GM12892 (cell line): Measurements from ENCODE around the gene SDK2.

Experiments
- DNase-seq: peaks from one replicate; pipeline ENCODE4 v3.0.0; 2011; ENCODE audit not compliant: insufficient read length
- FAIRE-seq: peaks from 2 replicates; lab custom pipeline; 2011; peaks lifted over from hg19 to GRCh38; lab: Jason Lieb, UNC
- POLR2A ChIP-seq: IDR thresholded peaks from 2 replicates; pipeline ENCODE4 v1.6.1; 2011; ENCODE audit warnings: low read depth, low read length, control low read depth
- POLR2AphosphoS5 ChIP-seq: IDR thresholded peaks from 2 replicates; pipeline ENCODE4 v1.6.1; 2011; ENCODE audit warnings: low read depth, low read length, control low read depth
- TAF1 ChIP-seq: IDR thresholded peaks from 2 replicates; pipeline ENCODE4 v1.6.1; 2011; ENCODE audit warnings: low read depth, mild to moderate bottlenecking, control low read depth, low read length, borderline replicate concordance

The SDK2 gene

DNA sequence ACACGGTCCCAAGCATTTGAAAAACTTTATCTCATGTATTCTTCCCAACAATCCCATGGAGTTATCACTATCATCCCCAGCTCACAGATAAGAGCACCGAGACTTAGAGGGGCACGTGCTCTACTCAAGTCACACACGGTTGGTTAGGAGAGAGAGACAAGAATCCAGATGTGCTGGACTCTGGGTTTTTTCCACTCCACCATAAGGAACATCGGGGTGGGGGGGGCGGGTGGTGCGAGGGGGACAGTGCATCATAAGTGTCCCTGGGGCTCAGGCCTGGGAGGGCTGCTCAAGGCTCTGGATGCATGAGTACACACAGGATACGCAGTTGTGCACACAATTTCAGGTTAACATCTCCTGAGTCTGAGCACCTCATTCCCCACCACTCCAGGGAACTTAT is 339.8 kb downstream of the SDK2 start:
- no peak for FAIRE-seq
- TF ChIP-seq POLR2AphosphoS5, result no peak
- no peak for TF ChIP-seq POLR2A
- no peak for TF ChIP-seq TAF1
- no peak for DNase-seq

- no peak for FAIRE-seq
- no peak for DNase-seq
- TF ChIP-seq TAF1 (no peak), POLR2A (no peak), POLR2AphosphoS5 (no peak)
Measured at GRCh38 chr17:73302189-73302588, 342.1 kb downstream of the SDK2 start.

DNA sequence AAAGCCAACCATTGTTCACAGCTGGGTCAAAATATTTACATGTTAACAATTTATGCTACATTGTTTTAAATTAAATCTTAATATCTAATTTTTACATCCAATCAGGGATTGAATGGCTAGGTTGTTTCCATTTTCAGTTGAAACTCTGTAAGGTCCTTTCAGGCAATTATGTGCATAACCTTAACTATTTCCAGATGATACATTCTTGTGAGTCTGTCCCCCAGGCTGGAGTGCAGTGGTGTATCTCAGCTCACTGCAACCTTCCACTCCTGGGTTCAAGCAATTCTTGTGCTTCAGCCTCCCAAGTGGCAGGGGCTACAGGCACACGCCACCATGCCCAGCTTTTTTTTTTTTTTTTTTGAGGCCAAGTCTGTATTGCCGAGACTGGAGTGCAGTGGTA is 342.9 kb downstream of the SDK2 start:
- FAIRE-seq, result no peak

GRCh38 chr17:73300392-73300791 is 343.9 kb downstream of the SDK2 start:
- no peak for TF ChIP-seq POLR2AphosphoS5
- no peak for TF ChIP-seq TAF1
- no peak for TF ChIP-seq POLR2A
- no peak for DNase-seq
- FAIRE-seq, result no peak

More for the DNA sequence above, 342.9 kb downstream of the SDK2 start:
- TF ChIP-seq TAF1, result no peak
- no peak for TF ChIP-seq POLR2A
- no peak for TF ChIP-seq POLR2AphosphoS5
- DNase-seq, result no peak

- no peak for FAIRE-seq
- TF ChIP-seq POLR2AphosphoS5 (no peak), TAF1 (no peak), POLR2A (no peak)
- DNase-seq, result no peak
Measured at GRCh38 chr17:73297934-73298861, 346.0 kb downstream of the SDK2 start.

DNA sequence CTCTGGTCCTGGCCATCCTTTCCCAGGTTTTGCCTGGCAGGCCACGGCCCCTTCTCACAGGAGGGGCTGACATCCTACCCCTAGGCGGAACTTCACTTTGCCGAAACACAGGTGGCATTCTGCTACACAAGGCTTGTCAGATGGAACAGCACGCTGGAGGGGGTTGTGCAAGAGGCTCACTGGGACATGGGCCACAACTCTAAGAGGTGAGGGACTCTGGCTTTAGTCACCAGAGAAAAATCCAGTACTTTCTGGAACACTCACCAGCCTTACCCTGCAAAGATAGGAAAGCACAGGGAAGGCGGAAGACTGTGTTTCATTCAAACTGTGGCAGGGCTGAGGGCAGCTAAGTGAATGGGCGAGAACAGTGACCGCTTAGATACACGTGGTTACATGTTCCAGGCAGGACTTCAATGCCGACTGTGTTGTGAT is 350.7 kb downstream of the SDK2 start:
- TF ChIP-seq POLR2AphosphoS5, result no peak
- DNase-seq (no peak), FAIRE-seq (no peak)

DNA sequence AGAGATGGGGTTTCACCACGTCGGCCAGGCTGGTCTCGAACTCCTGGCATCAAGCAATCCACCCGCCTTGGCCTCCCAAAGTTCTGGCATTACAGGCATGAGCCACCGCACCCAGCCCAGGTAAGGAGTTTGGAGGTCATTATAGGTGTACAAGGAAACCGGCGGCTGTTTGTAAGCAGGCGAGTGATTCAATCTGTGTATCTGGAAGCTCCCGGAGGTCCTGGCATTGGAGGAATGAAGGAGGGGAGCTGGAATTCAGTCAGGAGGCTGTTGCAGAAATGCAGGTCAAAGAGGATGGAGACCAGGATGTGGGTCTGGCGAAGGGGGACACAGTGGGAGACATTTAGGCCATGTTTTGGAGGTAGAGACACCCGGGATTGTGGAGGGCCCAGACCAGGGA is 351.2 kb downstream of the SDK2 start:
- DNase-seq (no peak), FAIRE-seq (no peak)
- TF ChIP-seq POLR2AphosphoS5 (no peak), POLR2A (no peak), TAF1 (no peak)

- no peak for FAIRE-seq
- no peak for DNase-seq
- TF ChIP-seq TAF1 (no peak), POLR2A (no peak), POLR2AphosphoS5 (no peak)
Measured at GRCh38 chr17:73292031-73292531, 352.2 kb downstream of the SDK2 start.

GRCh38 chr17:73291260-73291801 is 352.9 kb downstream of the SDK2 start:
- FAIRE-seq, result no peak
- DNase-seq, result no peak
- TF ChIP-seq POLR2A, result no peak
- no peak for TF ChIP-seq TAF1
- no peak for TF ChIP-seq POLR2AphosphoS5

DNA sequence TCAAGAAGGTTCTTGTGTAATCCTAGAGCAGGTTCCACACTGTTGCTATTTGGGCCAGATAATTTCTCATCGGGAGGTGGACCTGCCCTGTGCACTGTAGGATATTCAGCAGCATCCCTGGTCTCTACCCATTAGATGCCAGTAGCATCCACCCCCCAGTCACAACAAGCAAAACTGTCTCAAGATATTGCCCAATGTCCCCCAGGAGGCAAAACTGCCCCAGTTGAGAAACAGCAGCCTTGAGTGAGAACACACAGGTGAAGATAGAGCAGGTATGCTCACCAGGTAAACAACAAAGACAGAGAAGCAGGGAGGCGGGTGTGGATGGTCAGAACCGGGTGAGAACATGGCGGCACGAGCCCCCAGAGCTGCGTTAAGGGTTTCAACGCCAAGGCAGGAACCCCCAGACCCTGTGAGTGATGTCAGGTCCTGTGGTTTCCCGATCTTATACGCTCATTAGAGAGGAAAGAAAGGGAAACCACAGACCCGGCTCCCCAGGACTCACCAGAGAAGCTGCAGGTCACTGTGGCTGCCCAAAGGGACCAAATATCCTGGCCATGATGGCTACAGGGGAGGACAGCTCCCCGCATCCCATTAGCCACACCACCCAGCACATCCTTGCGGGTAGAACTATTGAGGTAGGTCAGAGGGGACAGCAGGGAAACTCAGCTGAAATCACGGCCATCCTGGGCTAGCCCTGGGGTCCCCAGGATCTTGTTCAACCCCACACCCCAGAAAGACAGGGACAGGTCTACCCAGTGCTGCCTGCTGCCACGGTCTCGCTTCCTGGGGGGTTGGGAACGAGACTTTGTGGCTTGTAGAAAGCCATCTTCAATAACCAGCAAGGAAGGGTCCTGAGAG is 353.6 kb downstream of the SDK2 start:
- no peak for TF ChIP-seq POLR2AphosphoS5
- TF ChIP-seq POLR2A, result no peak
- no peak for TF ChIP-seq TAF1
- DNase-seq, result no peak
- no peak for FAIRE-seq

GRCh38 chr17:73289549-73290254 is 354.5 kb downstream of the SDK2 start:
- TF ChIP-seq TAF1 (no peak), POLR2AphosphoS5 (no peak), POLR2A (no peak)
- FAIRE-seq, result no peak

More at GRCh38 chr17:73289549-73290254, 354.5 kb downstream of the SDK2 start:
- DNase-seq, result no peak
